SK-N-SH (cell line): ENCODE measurements around the gene TMEM39B. TPM values are rescaled to one million over a fixed set of nuclear protein-coding genes. Genes with fewer than 3 reads are reported as not detected.

Experiments
- CTCF ChIA-PET: fragments of 300-600, 350-600 bp; formaldehyde crosslinking; extraction: SDS; loops from one replicate; lab custom pipeline; 2021; lab: Yijun Ruan, JAX
- POLR2A ChIA-PET: fragments of 350-600 bp; sonication (Branson Sonifier 250); formaldehyde crosslinking; extraction: SDS; loops from one replicate; lab custom pipeline; 2020; ENCODE audit warnings: antibody characterized with exemption, inconsistent platforms; lab: Yijun Ruan, JAX
- DNase-seq: peaks from one replicate; pipeline ENCODE4 v3.0.0; 2012
- H2AFZ ChIP-seq: fragments of 200-600 bp; sonication (generic); 2 replicates; pipeline ENCODE4 v1.8.1; 2016; ENCODE audit warnings: antibody characterized with exemption, mild to moderate bottlenecking, low read depth
- H3F3A ChIP-seq: fragments of 200-600 bp; sonication (generic); replicated peaks from 2 replicates; pipeline ENCODE3; 2016; ENCODE audit warnings: antibody characterized with exemption, mild to moderate bottlenecking; ENCODE audit not compliant: insufficient read depth
- H3K27ac ChIP-seq, 2 experiments: fragments of 200-500 bp in 1 of 2; fragments of 200-600 bp in 1 of 2; sonication (Bioruptor generic) in 1 of 2; sonication (generic), shearing (Covaris generic) in 1 of 2; 2 replicates each; pipeline versions ENCODE4 v1.5.1 to v1.6.1; 2014 to 2016; ENCODE audit warnings: low read depth in 2 of 2, inconsistent platforms in 1 of 2, low read length in 1 of 2, mild to moderate bottlenecking in 1 of 2, mixed read lengths in 1 of 2
- H3K27me3 ChIP-seq: fragments of 200-600 bp; sonication (generic), shearing (Covaris generic); 2 replicates; pipeline ENCODE4 v1.6.1; 2016; ENCODE audit warnings: mixed run types; ENCODE audit not compliant: insufficient read depth
- H3K36me3 ChIP-seq, 2 experiments: fragments of 200-500 bp in 1 of 2; fragments of 200-600 bp in 1 of 2; sonication (Bioruptor generic) in 1 of 2; sonication (generic) in 1 of 2; replicated peaks in 1 of 2; 2 replicates each; pipeline versions ENCODE3 to v1.5.1; 2014 to 2016; ENCODE audit warnings: low read length in 1 of 2, mild to moderate bottlenecking in 1 of 2; ENCODE audit not compliant: insufficient read depth in 2 of 2, control insufficient read depth in 1 of 2
- H3K4me1 ChIP-seq, 2 experiments: fragments of 200-500 bp in 1 of 2; fragments of 200-600 bp in 1 of 2; sonication (Bioruptor generic) in 1 of 2; sonication (generic), shearing (Covaris generic) in 1 of 2; 2 replicates each; pipeline versions ENCODE4 v1.5.1 to v1.6.1; 2014 to 2016; ENCODE audit warnings: low read depth in 1 of 2, low read length in 1 of 2, mixed run types in 1 of 2; ENCODE audit not compliant: insufficient read depth in 2 of 2, control insufficient read depth in 1 of 2
- H3K4me2 ChIP-seq: fragments of 200-600 bp; sonication (generic), shearing (Covaris generic); 2 replicates; pipeline ENCODE4 v1.6.1; 2017; ENCODE audit warnings: mixed run types
- H3K4me3 ChIP-seq, 2 experiments: fragments of 200-500 bp in 1 of 2; fragments of 200-600 bp in 1 of 2; sonication (Bioruptor generic) in 1 of 2; sonication (generic), shearing (Covaris generic) in 1 of 2; 2 replicates each; pipeline versions ENCODE4 v1.5.1 to v1.8.1; 2014 to 2016; ENCODE audit warnings: low read depth in 2 of 2, inconsistent platforms in 1 of 2, low read length in 1 of 2, mild to moderate bottlenecking in 1 of 2, mixed read lengths in 1 of 2, moderate library complexity in 1 of 2
- H3K79me2 ChIP-seq: fragments of 200-600 bp; sonication (generic); 2 replicates; pipeline ENCODE4 v1.8.1; 2017; ENCODE audit warnings: mild to moderate bottlenecking; ENCODE audit not compliant: insufficient read depth
- H3K9ac ChIP-seq: fragments of 200-600 bp; sonication (generic); 2 replicates; pipeline ENCODE4 v1.6.1; 2017; ENCODE audit warnings: mixed run types
- H3K9me2 ChIP-seq: fragments of 200-600 bp; sonication (generic); 2 replicates; pipeline ENCODE4 v1.6.1; 2017; ENCODE audit warnings: mixed run types
- H3K9me3 ChIP-seq: fragments of 200-600 bp; sonication (generic); 2 replicates; pipeline ENCODE4 v1.6.1; 2017; ENCODE audit warnings: mixed run types, mild to moderate bottlenecking, moderate library complexity
- H4K20me1 ChIP-seq: fragments of 200-600 bp; sonication (generic); 2 replicates; pipeline ENCODE4 v1.6.1; 2017; ENCODE audit warnings: mild to moderate bottlenecking, mixed run types; ENCODE audit not compliant: insufficient read depth
- CHD2 ChIP-seq: fragments of 150-350 bp; IDR thresholded peaks from 2 replicates; pipeline ENCODE4 v1.6.1; 2018; ENCODE audit warnings: low read length; ENCODE audit not compliant: partially characterized antibody
- CTCF ChIP-seq: fragments of 200-600 bp; sonication (generic); IDR thresholded peaks from 2 replicates; pipeline ENCODE4 v1.6.1; 2017; ENCODE audit warnings: antibody characterized with exemption, mild to moderate bottlenecking, moderate library complexity
- ELF1 ChIP-seq: IDR thresholded peaks from 2 replicates; pipeline ENCODE4 v1.4.0; 2012
- EP300 ChIP-seq, 2 experiments: IDR thresholded peaks; 2 replicates each; pipeline versions ENCODE4 v1.4.0 to v1.6.1; 2012; ENCODE audit warnings: borderline replicate concordance in 1 of 2, low read depth in 1 of 2, low read length in 1 of 2
- EZH2phosphoT487 ChIP-seq: fragments of 200-600 bp; sonication (generic); IDR thresholded peaks from 2 replicates; pipeline ENCODE4 v1.6.1; 2017; ENCODE audit warnings: low read depth, mixed run types, mild to moderate bottlenecking, antibody characterized with exemption, moderate library complexity, borderline replicate concordance
- FOXM1 ChIP-seq: IDR thresholded peaks from 2 replicates; pipeline ENCODE4 v1.4.0; 2012; ENCODE audit warnings: low read depth, mild to moderate bottlenecking
- NFIC ChIP-seq: IDR thresholded peaks from 2 replicates; pipeline ENCODE4 v1.4.0; 2012; ENCODE audit warnings: borderline replicate concordance
- RFX5 ChIP-seq: IDR thresholded peaks from 2 replicates; pipeline ENCODE4 v1.6.1; 2012; ENCODE audit warnings: mild to moderate bottlenecking, improper control_type of control experiment, low read length
- SIN3A ChIP-seq: IDR thresholded peaks from 2 replicates; pipeline ENCODE4 v1.6.1; 2012; ENCODE audit warnings: low read depth, mild to moderate bottlenecking, low read length, moderate library complexity, borderline replicate concordance
- TAF1 ChIP-seq: IDR thresholded peaks from 2 replicates; pipeline ENCODE4 v1.6.1; 2012; ENCODE audit warnings: low read depth, mild to moderate bottlenecking, low read length, moderate library complexity, borderline replicate concordance
- TCF12 ChIP-seq: IDR thresholded peaks from 2 replicates; pipeline ENCODE4 v1.4.0; 2012
- USF2 ChIP-seq: fragments of 150-350 bp; IDR thresholded peaks from 2 replicates; pipeline ENCODE4 v1.6.1; 2017; ENCODE audit warnings: antibody characterized with exemption, low read length, low read depth, borderline replicate concordance
- YY1 ChIP-seq: IDR thresholded peaks from 2 replicates; pipeline ENCODE4 v1.4.0; 2012; ENCODE audit warnings: low read depth, mild to moderate bottlenecking
- ZBTB33 ChIP-seq: IDR thresholded peaks from 2 replicates; pipeline ENCODE4 v1.4.0; 2012; ENCODE audit warnings: low read depth, borderline replicate concordance
- WGBS: methylation state at CpG from one replicate; pipeline ENCODE4 v1.1.6; 2017; ENCODE audit warnings: low lambda C conversion rate; 5-methylcytosine and 5-hydroxymethylcytosine counted together
- polyA plus RNA-seq, 3 experiments: library from polyadenylated mRNA; depleted of rRNA; stranded (reverse); fragments of >200 nt; gene quantifications; 2 replicates each; pipeline ENCODE4 v1.2.3, GENCODE V29; 2012

Gene TMEM39B
- polyA plus RNA-seq, 1 of the 3 experiments (the other 2 are of a cell fraction): 25.1 TPM

GRCh38 chr1:32114420-32114819 lies 41.7 kb downstream of the TMEM39B start:
- Histone ChIP-seq H3K36me3 (peaks cover 0 to 4% of the 10 kb centered on the region in 2 experiments), H3K4me1 (peaks cover 0 to 18% of the 10 kb centered on the region in 2 experiments; a peak in 2 of 4 replicates), H3K9me2 (no peaks in the 10 kb centered on the region), H3K9me3 (no peaks in the 10 kb centered on the region), H3K4me2 (no peak overlapping the region), H4K20me1 (peaks cover 74% of the 10 kb centered on the region), H3K79me2 (peaks cover 99% of the 10 kb centered on the region), H3K27ac (no peak overlapping the region), H2AFZ (no peak overlapping the region), H3K27me3 (no peaks in the 10 kb centered on the region), H3K4me3 (no peak overlapping the region), H3K9ac (no peak overlapping the region), H3F3A (peaks cover 12% of the 10 kb centered on the region)
- DNase-seq: no peak
- WGBS: 95% methylated on average over 2 of the region's 2 CpGs
- TF ChIP-seq ZBTB33: no peak
- no peak for TF ChIP-seq SIN3A
- TF ChIP-seq NFIC: no peak
- TF ChIP-seq YY1: no peak
- TF ChIP-seq CHD2: no peak
- no peak for TF ChIP-seq RFX5
- TF ChIP-seq USF2: no peak
- no peak for TF ChIP-seq CTCF
- TF ChIP-seq EP300 (IDR thresholded peaks at IDR 0.05; ENCODE audit: borderline replicate concordance in 1 of 2, low read depth in 1 of 2, low read length in 1 of 2): no peak
- TF ChIP-seq FOXM1: no peak
- TF ChIP-seq ELF1: no peak
- TF ChIP-seq EZH2phosphoT487: no peak
- no peak for TF ChIP-seq TCF12
- no peak for TF ChIP-seq TAF1
- ChIA-PET POLR2A (no interaction called here), CTCF (no interaction called here)
